Common myeloid progenitor, CD34-positive (primary cell): ENCODE data around the gene TSPAN33.
"Not testable (repeated sequence)": the region's sequence is repeated elsewhere in the genome, so short reads cannot be mapped to it uniquely, and the experiment has no call there.

Experiments used
- CTCF ChIA-PET: fragments of 350-600 bp; sonication (Branson Sonifier 250); formaldehyde crosslinking; loops from one replicate; lab custom pipeline; 2021; ENCODE audit warnings: antibody characterized with exemption; lab: Charles Lee
- POLR2A ChIA-PET: fragments of 350-600 bp; sonication (Branson Sonifier 250); formaldehyde crosslinking; loops from one replicate; lab custom pipeline; 2021; ENCODE audit warnings: antibody characterized with exemption; lab: Charles Lee
- DNase-seq, 3 donors: peaks; one replicate each; pipeline versions ENCODE4 v3.0.0 to v3.0.0-alpha.2; 2013
- H3K27ac ChIP-seq, 2 experiments: 1 replicate in 1 of 2; 2 replicates in 1 of 2; pipeline ENCODE4 v1.7.0; 2013; ENCODE audit warnings: inconsistent platforms in 2 of 2, low read length in 2 of 2, mild to moderate bottlenecking in 2 of 2, low read depth in 1 of 2, moderate library complexity in 1 of 2; ENCODE audit not compliant: severe bottlenecking in 2 of 2, insufficient read depth in 1 of 2, poor library complexity in 1 of 2
- H3K27me3 ChIP-seq, 5 experiments: replicated peaks in 2 of 5; 1 replicate in 3 of 5; 2 replicates in 2 of 5; pipeline versions ENCODE4 v1.6.1 to v1.7.0; 2013; ENCODE audit warnings: low read length in 4 of 5, mild to moderate bottlenecking in 2 of 5, moderate library complexity in 2 of 5, inconsistent platforms in 1 of 5; ENCODE audit not compliant: insufficient read depth in 5 of 5, control insufficient read depth in 4 of 5
- H3K36me3 ChIP-seq, 4 experiments: 1 replicate in 2 of 4; 2 replicates in 2 of 4; pipeline versions ENCODE4 v1.6.1 to v1.7.0; 2013; ENCODE audit warnings: low read length in 3 of 4, control low read depth in 1 of 4, mild to moderate bottlenecking in 1 of 4; ENCODE audit not compliant: control insufficient read depth in 4 of 4, insufficient read depth in 4 of 4
- H3K4me1 ChIP-seq, 4 experiments: 1 replicate in 3 of 4; 2 replicates in 1 of 4; pipeline versions ENCODE4 v1.6.1 to v1.7.1; 2013; ENCODE audit warnings: low read length in 3 of 4, mild to moderate bottlenecking in 3 of 4, control low read depth in 1 of 4, inconsistent platforms in 1 of 4, moderate library complexity in 1 of 4; ENCODE audit not compliant: control insufficient read depth in 4 of 4, insufficient read depth in 4 of 4; ENCODE audit errors: control extremely low read depth in 1 of 4
- H3K4me3 ChIP-seq, 7 experiments: 1 replicate in 4 of 7; 2 replicates in 3 of 7; pipeline versions ENCODE4 v1.5.1 to v1.7.0; 2013; ENCODE audit warnings: mild to moderate bottlenecking in 7 of 7, low read length in 6 of 7, moderate library complexity in 6 of 7, inconsistent platforms in 2 of 7, low read depth in 2 of 7, control low read depth in 1 of 7; ENCODE audit not compliant: insufficient read depth in 4 of 7, control insufficient read depth in 1 of 7; ENCODE audit errors: extremely low read depth in 1 of 7
- H3K9me3 ChIP-seq, 5 experiments: 1 replicate in 4 of 5; 2 replicates in 1 of 5; pipeline versions ENCODE4 v1.6.1 to v1.7.1; 2013; ENCODE audit warnings: low read length in 4 of 5, mild to moderate bottlenecking in 2 of 5, inconsistent platforms in 1 of 5, low read depth in 1 of 5, moderate library complexity in 1 of 5; ENCODE audit not compliant: control insufficient read depth in 4 of 5, insufficient read depth in 2 of 5; ENCODE audit errors: control extremely low read depth in 1 of 5
- WGBS: methylation state at CpG from one replicate; pipeline ENCODE4 v1.1.5; 2013; ENCODE audit not compliant: insufficient coverage; 5-methylcytosine and 5-hydroxymethylcytosine counted together

TSPAN33 gene

DNA sequence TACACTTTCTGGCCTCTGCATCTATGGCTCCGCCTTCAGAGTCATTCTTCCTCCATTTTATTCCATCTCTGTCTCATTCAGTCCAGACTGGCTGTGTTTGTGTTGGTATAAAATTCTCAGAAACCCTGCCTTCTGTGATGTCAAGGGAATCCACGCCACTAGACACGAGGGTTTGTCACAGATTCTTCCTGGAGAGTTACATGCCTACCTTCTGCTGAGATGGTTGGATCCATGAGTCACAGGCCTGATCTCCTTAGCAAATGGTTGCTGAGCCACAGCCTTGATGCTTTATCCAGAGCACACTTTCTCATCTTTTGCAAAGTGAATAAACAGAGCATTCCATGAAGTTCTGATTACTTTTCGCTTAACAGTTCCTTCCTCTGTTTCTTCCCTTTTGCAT lies 35.9 kb upstream of the TSPAN33 start:
- DNase-seq = no peak
- H3K36me3 ChIP-seq = no peaks in the 10 kb centered on the region
- CTCF ChIA-PET = no interaction called here
- H3K4me1 ChIP-seq = peaks cover 0 to 11% (median 10%) of the 10 kb centered on the region in 4 experiments
- no peaks in the 10 kb centered on the region for H3K27me3 ChIP-seq
- POLR2A ChIA-PET = no interaction called here
- no peak overlapping the region for H3K4me3 ChIP-seq
- 93% methylated on average over 3 of the region's 4 CpGs for WGBS
- no peak overlapping the region for H3K27ac ChIP-seq
- H3K9me3 ChIP-seq = no peaks in the 10 kb centered on the region

DNA sequence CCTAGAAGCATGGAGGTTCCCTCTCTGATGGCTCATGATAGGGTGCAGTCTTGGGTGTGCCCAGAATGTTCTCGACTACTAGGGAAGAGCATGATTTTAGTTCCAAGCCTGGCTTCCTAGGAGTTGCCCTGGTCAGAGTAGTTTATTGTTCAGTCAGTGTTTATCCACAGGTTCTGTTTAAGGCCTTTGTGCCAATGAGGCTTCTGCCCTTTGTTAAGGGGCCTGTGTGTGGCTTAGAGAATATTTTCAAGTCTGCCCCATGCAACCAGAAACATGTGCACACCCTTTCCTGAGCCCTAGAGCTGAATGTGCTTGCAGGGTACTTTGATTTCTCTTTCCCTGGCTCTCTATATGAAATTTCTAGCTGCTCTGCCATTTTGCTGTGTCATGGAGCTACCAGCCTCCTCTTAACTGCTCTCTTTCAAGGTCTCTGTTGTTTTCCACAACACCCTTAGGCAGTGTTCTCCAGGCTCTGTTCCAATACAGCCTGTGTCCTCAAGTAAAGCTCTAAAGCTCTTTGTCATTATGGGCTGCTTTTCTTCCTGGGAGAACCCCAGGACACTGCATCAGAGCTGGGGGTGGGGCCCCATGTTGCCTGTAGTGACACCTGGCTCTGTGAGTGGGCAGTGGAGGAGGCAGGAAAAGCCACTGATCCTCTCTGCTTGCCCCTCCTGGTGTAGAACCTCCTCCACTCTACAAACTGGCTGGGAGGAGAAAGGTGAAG lies 34.1 kb upstream of the TSPAN33 start:
- Histone ChIP-seq H3K36me3 (no peaks in the 10 kb centered on the region), H3K9me3 (peaks cover 0 to 5% (median 0%) of the 10 kb centered on the region in 5 experiments), H3K4me3 (no peak overlapping the region), H3K27ac (no peak overlapping the region), H3K27me3 (no peaks in the 10 kb centered on the region), H3K4me1 (peaks cover 0 to 11% (median 10%) of the 10 kb centered on the region in 4 experiments)
- 80% methylated on average over 1 of the region's 1 CpG for WGBS
- peak in 2 of 3 donors; percentile 24 to 41 for DNase-seq
- ChIA-PET CTCF (interaction anchor here (1.0 to 1.7 kb wide), 2 partner anchors 12 to 19 kb away, joined by 3 to 7 read pairs; no protein-coding TSS in a partner anchor), POLR2A (no interaction called here)

DNA sequence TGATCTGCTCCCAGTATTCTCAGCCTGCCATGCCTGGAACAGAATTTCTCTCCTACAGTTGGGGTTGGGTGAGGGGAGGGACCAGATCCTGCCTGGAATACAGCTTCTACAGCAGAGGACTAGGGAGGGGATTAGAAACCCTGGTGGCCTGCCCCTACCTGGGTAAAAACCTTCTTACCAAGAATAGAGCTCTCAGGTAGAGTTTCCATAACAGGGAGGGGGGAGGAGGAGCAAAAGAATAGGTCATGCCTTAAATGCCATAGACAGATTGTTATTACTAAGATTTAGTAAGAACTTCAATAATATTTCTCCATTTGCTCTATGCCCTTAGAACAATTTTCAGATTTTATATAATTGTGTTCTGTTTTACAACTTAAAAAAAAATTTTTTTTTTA lies 33.5 kb upstream of the TSPAN33 start:
- H3K4me1 ChIP-seq = peaks cover 0 to 11% (median 10%) of the 10 kb centered on the region in 4 experiments
- H3K27ac ChIP-seq = no peak overlapping the region
- no peaks in the 10 kb centered on the region for H3K36me3 ChIP-seq
- DNase-seq = no peak
- H3K27me3 ChIP-seq = no peaks in the 10 kb centered on the region
- H3K4me3 ChIP-seq = no peak overlapping the region
- POLR2A ChIA-PET = no interaction called here
- CTCF ChIA-PET = interaction anchor here (1.0 to 2.0 kb wide), 3 partner anchors 11 to 19 kb away, joined by 3 to 7 read pairs (median 5); no protein-coding TSS in a partner anchor
- H3K9me3 ChIP-seq = peaks cover 0 to 8% (median 0%) of the 10 kb centered on the region in 5 experiments

DNA sequence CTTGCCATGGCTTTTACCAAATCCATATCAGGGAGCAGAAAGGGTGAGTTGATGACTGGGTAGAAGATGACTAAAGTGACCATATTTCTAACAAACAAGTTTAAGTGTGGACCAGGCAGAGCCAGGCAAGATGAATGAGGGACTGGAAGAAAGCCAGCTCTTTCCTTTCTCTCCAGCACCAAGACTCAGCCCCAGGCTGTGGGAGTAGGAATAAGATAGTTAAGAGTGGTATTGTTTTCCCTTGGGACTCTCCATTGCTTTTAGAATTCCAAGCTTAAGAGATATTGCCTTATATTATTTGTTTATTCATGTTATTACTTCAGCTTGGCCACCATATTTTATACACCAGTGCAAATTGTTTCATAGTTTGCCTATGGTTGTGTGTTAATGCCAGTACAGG lies 28.8 kb upstream of the TSPAN33 start:
- Histone ChIP-seq H3K9me3 (peaks cover 0 to 9% (median 2%) of the 10 kb centered on the region in 5 experiments), H3K4me3 (no peak overlapping the region), H3K27me3 (no peaks in the 10 kb centered on the region), H3K36me3 (no peaks in the 10 kb centered on the region), H3K4me1 (peaks cover 0 to 4% (median 3%) of the 10 kb centered on the region in 4 experiments), H3K27ac (no peak overlapping the region)
- ChIA-PET CTCF (interaction anchor here (1.3 to 2.7 kb wide), 3 partner anchors 7 to 24 kb away, joined by 3 to 8 read pairs (median 3); no protein-coding TSS in a partner anchor), POLR2A (no interaction called here)
- no peak for DNase-seq

DNA sequence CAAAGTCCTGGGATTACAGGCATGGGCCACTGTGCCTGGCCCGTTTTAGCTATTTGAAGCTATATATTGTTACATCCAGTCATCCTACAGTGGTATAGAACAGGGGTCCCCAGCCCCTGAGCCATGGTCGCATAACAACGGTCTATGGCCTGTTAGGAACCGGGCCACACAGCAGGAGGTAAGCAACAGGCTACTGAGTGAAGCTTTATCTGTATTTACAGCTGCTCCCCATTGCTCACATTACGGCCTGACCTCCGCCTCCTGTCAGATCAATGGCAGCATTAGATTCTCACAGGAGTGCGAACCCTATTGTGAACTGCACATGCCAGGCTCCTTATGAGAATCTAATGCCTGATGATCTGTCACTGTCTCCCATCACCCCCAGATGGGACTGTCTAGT lies 26.3 kb upstream of the TSPAN33 start:
- peaks cover 0 to 16% (median 5%) of the 10 kb centered on the region in 5 experiments for H3K9me3 ChIP-seq
- ChIA-PET CTCF (interaction anchor here (1.0 kb wide), 1 partner anchor 19 kb away, joined by 3 read pairs; no protein-coding TSS in a partner anchor), POLR2A (no interaction called here)
- H3K4me3 ChIP-seq = no peak overlapping the region
- H3K4me1 ChIP-seq = peaks cover 7 to 15% (median 13%) of the 10 kb centered on the region in 4 experiments
- no peaks in the 10 kb centered on the region for H3K36me3 ChIP-seq
- H3K27me3 ChIP-seq = no peaks in the 10 kb centered on the region
- H3K27ac ChIP-seq = no peak overlapping the region
- 94% methylated on average over 7 of the region's 7 CpGs for WGBS
- DNase-seq = no peak

DNA sequence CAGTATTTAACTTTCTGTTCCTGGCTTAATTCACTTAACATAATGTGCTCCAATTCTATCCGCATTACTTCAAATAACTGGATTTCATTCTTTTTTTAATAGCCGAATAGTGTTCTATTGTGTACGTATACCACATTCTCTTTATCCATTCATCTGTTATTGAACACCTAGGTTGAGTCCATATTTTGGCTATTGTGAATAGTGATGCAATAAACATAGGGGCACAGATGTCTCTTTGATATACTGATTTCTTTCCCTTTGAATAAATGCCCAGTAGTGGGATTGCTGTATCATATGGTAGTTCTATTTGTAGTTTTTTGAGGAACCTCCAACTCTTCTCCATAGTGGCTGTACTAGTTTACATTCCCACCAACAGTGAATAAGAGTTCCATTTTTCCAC lies 25.5 kb upstream of the TSPAN33 start:
- H3K4me1 ChIP-seq = peaks cover 8 to 21% (median 19%) of the 10 kb centered on the region in 4 experiments
- WGBS = no CpG with 5 or more reads among the region's 3 CpGs
- POLR2A ChIA-PET = no interaction called here
- CTCF ChIA-PET = interaction anchor here (1.1 kb wide), 1 partner anchor 49 kb away, joined by 3 read pairs; no protein-coding TSS in a partner anchor
- H3K4me3 ChIP-seq = no peak overlapping the region
- no peak overlapping the region for H3K27ac ChIP-seq
- no peaks in the 10 kb centered on the region for H3K27me3 ChIP-seq
- peaks cover 0 to 16% (median 5%) of the 10 kb centered on the region in 5 experiments for H3K9me3 ChIP-seq
- H3K36me3 ChIP-seq = no peaks in the 10 kb centered on the region
- no peak for DNase-seq

DNA sequence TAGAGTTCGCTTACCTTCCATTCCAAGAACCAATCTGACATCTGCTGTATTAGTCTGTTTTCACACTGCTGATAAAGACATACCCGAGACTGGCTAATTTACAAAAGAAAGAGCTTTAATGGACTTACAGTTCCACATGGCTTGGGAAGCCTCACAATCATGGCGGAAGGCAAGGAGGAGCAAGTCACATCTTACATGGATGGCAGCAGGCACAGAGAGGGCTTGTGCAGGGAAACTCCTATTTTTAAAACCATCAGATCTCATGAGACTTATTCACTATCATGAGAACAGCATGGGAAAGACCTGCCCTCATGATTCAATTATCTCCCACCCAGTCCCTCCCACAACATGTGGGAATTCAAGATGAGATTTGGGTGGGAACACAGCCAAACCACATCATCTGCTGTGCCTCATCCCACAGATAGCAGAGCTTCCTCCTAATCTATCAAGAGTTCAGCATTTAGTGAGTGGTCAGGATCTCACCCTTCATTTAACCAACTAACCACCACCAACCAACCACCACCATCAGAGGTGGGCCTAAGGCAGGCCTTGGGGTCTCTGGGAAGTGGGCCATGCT lies 22.9 kb upstream of the TSPAN33 start:
- peaks cover 0 to 15% (median 4%) of the 10 kb centered on the region in 5 experiments for H3K9me3 ChIP-seq
- peak overlapping the region in 1 of 7 experiments; percentile 1 for H3K4me3 ChIP-seq
- H3K27me3 ChIP-seq, H3K36me3 ChIP-seq, H3K27ac ChIP-seq: not testable (repeated sequence)
- CTCF ChIA-PET = interaction anchor here (0.6 to 1.8 kb wide), 5 partner anchors 11 to 30 kb away, joined by 3 to 6 read pairs (median 4); no protein-coding TSS in a partner anchor
- POLR2A ChIA-PET = interaction anchor here (0.6 to 1.5 kb wide), 2 partner anchors 10 to 29 kb away, joined by 3 to 4 read pairs; no protein-coding TSS in a partner anchor
- peaks cover 8 to 21% (median 19%) of the 10 kb centered on the region in 4 experiments for H3K4me1 ChIP-seq
- 97% methylated on average over 3 of the region's 3 CpGs for WGBS
- peak; percentile 49 to 81 (median 75) for DNase-seq
